Liver (tissue), 9 donors: ENCODE data around the gene ATF7IP. TPM values are rescaled to one million over a fixed set of nuclear protein-coding genes. Genes with fewer than 3 reads are reported as not detected.
"Not testable (repeated sequence)": the region's sequence is repeated elsewhere in the genome, so short reads cannot be mapped to it uniquely, and the experiment has no call there.

Experiments
- DNase-seq: peaks from one replicate; pipeline ENCODE4 v3.0.0-alpha.2; 2017; ENCODE audit warnings: low spot score
- H3K27ac ChIP-seq, 2 donors: one replicate each; pipeline ENCODE4 v1.7.0; 2013; ENCODE audit warnings: inconsistent platforms in 2 of 2, low read length in 2 of 2, control low read depth in 1 of 2, low read depth in 1 of 2, mild to moderate bottlenecking in 1 of 2
- H3K27me3 ChIP-seq, 4 donors: one replicate each; pipeline versions ENCODE4 v1.6.1 to v1.7.0; 2013; ENCODE audit warnings: low read length in 3 of 4, inconsistent platforms in 1 of 4, mild to moderate bottlenecking in 1 of 4, moderate library complexity in 1 of 4; ENCODE audit not compliant: control insufficient read depth in 4 of 4, insufficient read depth in 4 of 4
- H3K36me3 ChIP-seq, 4 donors: one replicate each; pipeline versions ENCODE4 v1.6.1 to v1.7.0; 2013; ENCODE audit warnings: low read length in 3 of 4, mild to moderate bottlenecking in 3 of 4, low read depth in 1 of 4, moderate library complexity in 1 of 4; ENCODE audit not compliant: control insufficient read depth in 4 of 4, insufficient read depth in 3 of 4
- H3K4me1 ChIP-seq, 4 donors: one replicate each; pipeline versions ENCODE4 v1.6.1 to v1.7.0; 2013; ENCODE audit warnings: low read length in 3 of 4, mild to moderate bottlenecking in 3 of 4, moderate library complexity in 1 of 4; ENCODE audit not compliant: control insufficient read depth in 4 of 4, insufficient read depth in 4 of 4
- H3K4me3 ChIP-seq, 3 donors: one replicate each; pipeline versions ENCODE4 v1.6.1 to v1.7.0; 2013; ENCODE audit warnings: low read length in 3 of 3, control low read depth in 1 of 3, low read depth in 1 of 3, mild to moderate bottlenecking in 1 of 3
- H3K9ac ChIP-seq, 2 donors: one replicate each; pipeline ENCODE4 v1.7.0; 2013; ENCODE audit warnings: low read length in 2 of 2, mild to moderate bottlenecking in 2 of 2, moderate library complexity in 2 of 2, control low read depth in 1 of 2, low read depth in 1 of 2
- H3K9me3 ChIP-seq, 4 donors: one replicate each; pipeline versions ENCODE4 v1.6.1 to v1.7.0; 2013; ENCODE audit warnings: low read length in 3 of 4; ENCODE audit not compliant: control insufficient read depth in 4 of 4
- FOXA1 ChIP-seq: IDR thresholded peaks from 2 replicates; pipeline ENCODE4 v1.6.1; 2016; ENCODE audit warnings: antibody characterized with exemption
- FOXA2 ChIP-seq: IDR thresholded peaks from 2 replicates; pipeline ENCODE4 v1.6.1; 2016; ENCODE audit warnings: antibody characterized with exemption
- GABPA ChIP-seq, 2 donors: IDR thresholded peaks in 1 of 2; conservative IDR thresholded peaks in 1 of 2; 2 replicates each; pipeline ENCODE4 v1.6.1; 2016; ENCODE audit warnings: antibody characterized with exemption in 2 of 2, mild to moderate bottlenecking in 1 of 2, moderate library complexity in 1 of 2
- HNF4A ChIP-seq, 2 donors: conservative IDR thresholded peaks; 2 replicates each; pipeline ENCODE4 v1.6.1; 2016; ENCODE audit warnings: antibody characterized with exemption in 2 of 2, mild to moderate bottlenecking in 2 of 2
- HNF4G ChIP-seq: IDR thresholded peaks from 2 replicates; pipeline ENCODE4 v1.6.1; 2016; ENCODE audit warnings: antibody characterized with exemption
- JUND ChIP-seq, 2 donors: IDR thresholded peaks; 2 replicates each; pipeline ENCODE4 v1.6.1; 2016; ENCODE audit warnings: antibody characterized with exemption in 2 of 2
- NR2F2 ChIP-seq: IDR thresholded peaks from 2 replicates; pipeline ENCODE4 v1.6.1; 2016; ENCODE audit warnings: antibody characterized with exemption
- RAD21 ChIP-seq, 2 donors: IDR thresholded peaks; 2 replicates each; pipeline ENCODE4 v1.6.1; 2016; ENCODE audit warnings: antibody characterized with exemption in 2 of 2, mild to moderate bottlenecking in 2 of 2
- RXRA ChIP-seq, 2 donors: IDR thresholded peaks; 2 replicates each; pipeline ENCODE4 v1.6.1; 2017 to 2018; ENCODE audit warnings: antibody characterized with exemption in 2 of 2, mild to moderate bottlenecking in 1 of 2
- SP1 ChIP-seq: IDR thresholded peaks from 2 replicates; pipeline ENCODE4 v1.6.1; 2018; ENCODE audit warnings: antibody characterized with exemption, mild to moderate bottlenecking
- TAF1 ChIP-seq: conservative IDR thresholded peaks from 2 replicates; pipeline ENCODE4 v1.6.1; 2016; ENCODE audit warnings: antibody characterized with exemption, mild to moderate bottlenecking
- YY1 ChIP-seq: IDR thresholded peaks from 2 replicates; pipeline ENCODE4 v1.6.1; 2016; ENCODE audit warnings: antibody characterized with exemption, mild to moderate bottlenecking
- WGBS: extraction: QIAGEN DNeasy Blood & Tissue Kit; methylation state at CpG from one replicate; pipeline ENCODE4 v1.1.7; 2013; 5-methylcytosine and 5-hydroxymethylcytosine counted together
- polyA plus RNA-seq, 2 donors: library from polyadenylated mRNA; stranded (reverse) in 1 of 2; unstranded in 1 of 2; fragments of 200-250 nt in 1 of 2; fragments of >200 nt in 1 of 2; fragmentation: Nextera tagmentation in 1 of 2; extraction: Ambion mirVana in 1 of 2; gene quantifications; one replicate each; pipeline versions ENCODE4 v1.2.1 to v1.2.3, GENCODE V29; 2013 to 2015
- total RNA-seq, 2 donors: library from RNA; depleted of rRNA; stranded (reverse); fragments of >200 nt; gene quantifications; one replicate each; pipeline ENCODE4 v1.2.3, GENCODE V29; 2014
- TF ChIP-seq, protein P1 (sequence below): IDR thresholded peaks from 2 replicates; pipeline ENCODE4 v1.6.1; 2016; ENCODE audit warnings: antibody characterized with exemption
- TF ChIP-seq, protein P2 (sequence below): IDR thresholded peaks from 2 replicates; pipeline ENCODE4 v1.6.1; 2016; ENCODE audit warnings: antibody characterized with exemption
- TF ChIP-seq, protein P3 (sequence below): IDR thresholded peaks from 2 replicates; pipeline ENCODE4 v1.6.1; 2016; ENCODE audit warnings: antibody characterized with exemption, mild to moderate bottlenecking
- TF ChIP-seq, protein P4 (sequence below): IDR thresholded peaks from 2 replicates; pipeline ENCODE4 v1.6.1; 2016; ENCODE audit warnings: antibody characterized with exemption
- donor health status: healthy.
- donor health status: healthy.
- donor health status: healthy.
- donor health status: healthy.
- donor health status: healthy.

Gene ATF7IP
- total and polyA plus RNA-seq, 4 donors, result 3.9 to 25.6 (median 19.9) TPM

DNA sequence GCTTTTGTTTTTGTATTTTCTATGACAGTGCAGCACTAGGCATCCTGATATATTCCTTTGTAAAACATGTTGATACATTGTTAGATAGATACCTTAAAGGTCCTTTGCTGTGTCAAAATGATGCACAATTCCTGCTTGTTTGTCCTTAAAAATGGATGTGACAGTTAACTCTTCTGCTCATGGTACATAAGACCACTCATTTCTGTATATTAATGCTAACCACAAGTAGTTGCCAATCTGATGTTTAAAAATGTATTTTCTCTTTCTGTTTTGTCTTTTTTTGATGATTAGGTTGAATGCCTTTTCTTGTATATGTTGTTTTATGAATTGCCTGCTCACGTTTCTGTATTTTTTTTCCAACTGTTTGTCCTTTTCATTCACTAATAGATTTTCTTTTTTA, 35.1 kb downstream of the ATF7IP start:
- no peak for DNase-seq
- H3K4me3 ChIP-seq, result no peak overlapping the region
- peaks cover 3 to 25% (median 19%) of the 10 kb centered on the region in 4 donors for H3K4me1 ChIP-seq
- no peaks in the 10 kb centered on the region for H3K9me3 ChIP-seq
- TF ChIP-seq HNF4G, result no peak
- TF ChIP-seq YY1, result no peak
- TF ChIP-seq RXRA (IDR thresholded peaks at IDR 0.05), result no peak
- no peak for TF ChIP-seq NR2F2
- no peak for TF ChIP-seq HNF4A (conservative IDR thresholded peaks at IDR 0.05)
- TF ChIP-seq GABPA (IDR thresholded peaks at IDR 0.05 in 1 of 2, conservative IDR thresholded peaks at IDR 0.05 in 1 of 2), result no peak
- no peak for TF ChIP-seq JUND (IDR thresholded peaks at IDR 0.05)
- TF ChIP-seq FOXA2, result no peak
- TF ChIP-seq, protein P1, sequence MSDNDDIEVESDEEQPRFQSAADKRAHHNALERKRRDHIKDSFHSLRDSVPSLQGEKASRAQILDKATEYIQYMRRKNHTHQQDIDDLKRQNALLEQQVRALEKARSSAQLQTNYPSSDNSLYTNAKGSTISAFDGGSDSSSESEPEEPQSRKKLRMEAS, result no peak
- TF ChIP-seq RAD21 (IDR thresholded peaks at IDR 0.05), result no peak
- TF ChIP-seq FOXA1, result no peak
- TF ChIP-seq, protein P2, sequence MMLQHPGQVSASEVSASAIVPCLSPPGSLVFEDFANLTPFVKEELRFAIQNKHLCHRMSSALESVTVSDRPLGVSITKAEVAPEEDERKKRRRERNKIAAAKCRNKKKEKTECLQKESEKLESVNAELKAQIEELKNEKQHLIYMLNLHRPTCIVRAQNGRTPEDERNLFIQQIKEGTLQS, result no peak
- TF ChIP-seq, protein P3, sequence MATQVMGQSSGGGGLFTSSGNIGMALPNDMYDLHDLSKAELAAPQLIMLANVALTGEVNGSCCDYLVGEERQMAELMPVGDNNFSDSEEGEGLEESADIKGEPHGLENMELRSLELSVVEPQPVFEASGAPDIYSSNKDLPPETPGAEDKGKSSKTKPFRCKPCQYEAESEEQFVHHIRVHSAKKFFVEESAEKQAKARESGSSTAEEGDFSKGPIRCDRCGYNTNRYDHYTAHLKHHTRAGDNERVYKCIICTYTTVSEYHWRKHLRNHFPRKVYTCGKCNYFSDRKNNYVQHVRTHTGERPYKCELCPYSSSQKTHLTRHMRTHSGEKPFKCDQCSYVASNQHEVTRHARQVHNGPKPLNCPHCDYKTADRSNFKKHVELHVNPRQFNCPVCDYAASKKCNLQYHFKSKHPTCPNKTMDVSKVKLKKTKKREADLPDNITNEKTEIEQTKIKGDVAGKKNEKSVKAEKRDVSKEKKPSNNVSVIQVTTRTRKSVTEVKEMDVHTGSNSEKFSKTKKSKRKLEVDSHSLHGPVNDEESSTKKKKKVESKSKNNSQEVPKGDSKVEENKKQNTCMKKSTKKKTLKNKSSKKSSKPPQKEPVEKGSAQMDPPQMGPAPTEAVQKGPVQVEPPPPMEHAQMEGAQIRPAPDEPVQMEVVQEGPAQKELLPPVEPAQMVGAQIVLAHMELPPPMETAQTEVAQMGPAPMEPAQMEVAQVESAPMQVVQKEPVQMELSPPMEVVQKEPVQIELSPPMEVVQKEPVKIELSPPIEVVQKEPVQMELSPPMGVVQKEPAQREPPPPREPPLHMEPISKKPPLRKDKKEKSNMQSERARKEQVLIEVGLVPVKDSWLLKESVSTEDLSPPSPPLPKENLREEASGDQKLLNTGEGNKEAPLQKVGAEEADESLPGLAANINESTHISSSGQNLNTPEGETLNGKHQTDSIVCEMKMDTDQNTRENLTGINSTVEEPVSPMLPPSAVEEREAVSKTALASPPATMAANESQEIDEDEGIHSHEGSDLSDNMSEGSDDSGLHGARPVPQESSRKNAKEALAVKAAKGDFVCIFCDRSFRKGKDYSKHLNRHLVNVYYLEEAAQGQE, result no peak
- TF ChIP-seq TAF1, result no peak
- no peak for TF ChIP-seq SP1
- no peak overlapping the region for H3K9ac ChIP-seq
- 90% methylated on average over 1 of the region's 1 CpG for WGBS
- no peak overlapping the region for H3K27ac ChIP-seq
- H3K36me3 ChIP-seq, result no peaks in the 10 kb centered on the region
- H3K27me3 ChIP-seq, result no peaks in the 10 kb centered on the region

DNA sequence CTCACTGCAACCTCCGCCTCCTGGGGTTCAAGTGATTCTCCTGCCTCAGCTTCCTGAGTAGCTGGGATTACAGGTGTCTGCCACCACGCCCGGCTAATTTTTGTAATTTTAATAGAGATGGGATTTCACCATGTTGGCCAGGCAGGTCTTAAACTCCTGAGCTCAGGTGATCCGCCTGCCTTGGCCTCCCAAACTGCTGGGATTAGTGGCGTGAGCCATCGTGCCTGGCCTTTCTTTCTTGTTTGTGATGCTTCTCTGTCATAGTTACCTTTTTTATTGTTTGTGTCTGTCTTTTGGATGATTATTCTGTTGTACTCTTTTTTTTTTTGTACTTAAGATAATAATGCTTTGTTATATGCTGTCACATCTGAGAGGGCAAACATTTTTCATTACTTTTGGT, 35.8 kb downstream of the ATF7IP start:
- not testable (repeated sequence) for H3K4me3 ChIP-seq, DNase-seq, H3K9ac ChIP-seq, H3K27me3 ChIP-seq, H3K27ac ChIP-seq, H3K9me3 ChIP-seq, H3K36me3 ChIP-seq
- peaks cover 3 to 25% (median 18%) of the 10 kb centered on the region in 4 donors for H3K4me1 ChIP-seq
- 77% methylated on average over 6 of the region's 6 CpGs for WGBS

DNA sequence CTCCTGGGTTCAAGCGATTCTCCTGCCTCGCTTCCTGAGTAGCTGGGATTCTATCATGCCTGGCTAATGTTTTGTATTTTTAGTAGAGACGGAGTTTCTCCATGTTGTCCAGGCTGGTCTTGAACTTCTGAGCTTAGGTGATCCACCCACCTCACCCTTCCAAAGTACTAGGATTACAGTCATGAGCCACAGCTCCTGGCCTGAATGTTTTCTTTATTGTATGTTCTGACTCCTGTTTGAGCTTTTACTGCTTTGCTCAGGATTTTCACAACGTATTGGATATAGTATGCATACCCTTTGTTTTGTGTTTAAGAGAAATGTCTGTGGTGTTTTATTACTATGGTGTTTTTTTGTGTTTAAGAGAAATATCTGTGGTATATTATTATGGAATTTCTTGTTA, 37.2 kb downstream of the ATF7IP start:
- Histone ChIP-seq H3K9me3 (no peaks in the 10 kb centered on the region), H3K27me3 (no peaks in the 10 kb centered on the region), H3K4me1 (peaks cover 3 to 21% (median 16%) of the 10 kb centered on the region in 4 donors), H3K27ac (peak overlapping the region; percentile 6 to 23), H3K4me3 (no peak overlapping the region), H3K36me3 (peaks cover 0 to 1% (median 0%) of the 10 kb centered on the region in 4 donors), H3K9ac (no peak overlapping the region)
- DNase-seq, result no peak
- 66% methylated on average over 4 of the region's 4 CpGs for WGBS
- TF ChIP-seq, protein P4, sequence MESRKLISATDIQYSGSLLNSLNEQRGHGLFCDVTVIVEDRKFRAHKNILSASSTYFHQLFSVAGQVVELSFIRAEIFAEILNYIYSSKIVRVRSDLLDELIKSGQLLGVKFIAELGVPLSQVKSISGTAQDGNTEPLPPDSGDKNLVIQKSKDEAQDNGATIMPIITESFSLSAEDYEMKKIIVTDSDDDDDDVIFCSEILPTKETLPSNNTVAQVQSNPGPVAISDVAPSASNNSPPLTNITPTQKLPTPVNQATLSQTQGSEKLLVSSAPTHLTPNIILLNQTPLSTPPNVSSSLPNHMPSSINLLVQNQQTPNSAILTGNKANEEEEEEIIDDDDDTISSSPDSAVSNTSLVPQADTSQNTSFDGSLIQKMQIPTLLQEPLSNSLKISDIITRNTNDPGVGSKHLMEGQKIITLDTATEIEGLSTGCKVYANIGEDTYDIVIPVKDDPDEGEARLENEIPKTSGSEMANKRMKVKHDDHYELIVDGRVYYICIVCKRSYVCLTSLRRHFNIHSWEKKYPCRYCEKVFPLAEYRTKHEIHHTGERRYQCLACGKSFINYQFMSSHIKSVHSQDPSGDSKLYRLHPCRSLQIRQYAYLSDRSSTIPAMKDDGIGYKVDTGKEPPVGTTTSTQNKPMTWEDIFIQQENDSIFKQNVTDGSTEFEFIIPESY, result no peak
- TF ChIP-seq, protein P2, result no peak
- TF ChIP-seq YY1 (no peak), RAD21 (IDR thresholded peaks at IDR 0.05) (no peak), HNF4G (no peak), FOXA1 (no peak), SP1 (no peak), HNF4A (conservative IDR thresholded peaks at IDR 0.05) (no peak), GABPA (IDR thresholded peaks at IDR 0.05 in 1 of 2, conservative IDR thresholded peaks at IDR 0.05 in 1 of 2) (no peak)
- TF ChIP-seq, protein P1, result no peak
- TF ChIP-seq, protein P3, result no peak
